ENCODE data around the gene BEST1. TPM values are rescaled to one million over a fixed set of nuclear protein-coding genes. Genes with fewer than 3 reads are reported as not detected.

BEST1 gene
- total and polyA plus RNA-seq, 4 donors: 3.5 to 8.0 (median 4.0) TPM

GRCh38 chr11:62008193-62008592, 58.0 kb downstream of the BEST1 start:
- Histone ChIP-seq H3K4me3 (ENCODE audit: low read length in 2 of 2) (no peak overlapping the region), H3K9me3 (ENCODE audit: control insufficient read depth, low read length) (no peaks in the 10 kb centered on the region), H3K4me1 (ENCODE audit: control insufficient read depth in 1 of 2, insufficient read depth in 2 of 2, low read length in 2 of 2) (no peaks in the 10 kb centered on the region), H3K27me3 (ENCODE audit: control insufficient read depth in 1 of 2, insufficient read depth in 2 of 2, low read length in 1 of 2) (no peaks in the 10 kb centered on the region), H3K27ac (ENCODE audit: low read depth in 1 of 2, low read length in 2 of 2) (no peak overlapping the region), H3K36me3 (ENCODE audit: control insufficient read depth in 1 of 2, insufficient read depth in 2 of 2, low read length in 1 of 2) (no peaks in the 10 kb centered on the region)
- DNase-seq (no peak), ATAC-seq (ENCODE audit: low FRiP score) (no peak)
- 93 to 96% methylated on average over 1 of the region's 1 CpG for WGBS, 2 donors
- intact Hi-C loops (cut with DNase I): loop anchor here in 1 of 2 donors (5.0 kb wide), 1 partner anchor 41 kb away; the partner anchor contains the start of gene FTH1

- Histone ChIP-seq H3K9me3 (ENCODE audit: control insufficient read depth, low read length) (no peaks in the 10 kb centered on the region), H3K4me3 (ENCODE audit: low read length in 2 of 2) (no peak overlapping the region), H3K27ac (ENCODE audit: low read depth in 1 of 2, low read length in 2 of 2) (no peak overlapping the region), H3K36me3 (ENCODE audit: control insufficient read depth in 1 of 2, insufficient read depth in 2 of 2, low read length in 1 of 2) (no peaks in the 10 kb centered on the region), H3K27me3 (ENCODE audit: control insufficient read depth in 1 of 2, insufficient read depth in 2 of 2, low read length in 1 of 2) (no peaks in the 10 kb centered on the region), H3K4me1 (ENCODE audit: control insufficient read depth in 1 of 2, insufficient read depth in 2 of 2, low read length in 2 of 2) (no peaks in the 10 kb centered on the region)
- WGBS, 2 donors: 95 to 96% methylated on average over 4 of the region's 4 CpGs
- DNase-seq (no peak), ATAC-seq (ENCODE audit: low FRiP score) (no peak)
- intact Hi-C loops (cut with DNase I): no loop called here
These were observed 60.9 kb downstream of the BEST1 start for GRCh38 chr11:62010935-62011528.

GRCh38 chr11:62011881-62012280, 61.7 kb downstream of the BEST1 start:
- H3K36me3 ChIP-seq (ENCODE audit: control insufficient read depth in 1 of 2, insufficient read depth in 2 of 2, low read length in 1 of 2): no peaks in the 10 kb centered on the region
- H3K9me3 ChIP-seq (ENCODE audit: control insufficient read depth, low read length): no peaks in the 10 kb centered on the region
- H3K27me3 ChIP-seq (ENCODE audit: control insufficient read depth in 1 of 2, insufficient read depth in 2 of 2, low read length in 1 of 2): no peaks in the 10 kb centered on the region
- intact Hi-C loops (cut with DNase I): no loop called here
- no peak overlapping the region for H3K4me3 ChIP-seq (ENCODE audit: low read length in 2 of 2)
- H3K4me1 ChIP-seq (ENCODE audit: control insufficient read depth in 1 of 2, insufficient read depth in 2 of 2, low read length in 2 of 2): no peaks in the 10 kb centered on the region
- WGBS, 2 donors: 93 to 97% methylated on average over 9 of the region's 9 CpGs
- ATAC-seq (ENCODE audit: low FRiP score) (no peak), DNase-seq (no peak)
- no peak overlapping the region for H3K27ac ChIP-seq (ENCODE audit: low read depth in 1 of 2, low read length in 2 of 2)

GRCh38 chr11:62012451-62012831, 62.3 kb downstream of the BEST1 start:
- no peak overlapping the region for H3K27ac ChIP-seq (ENCODE audit: low read depth in 1 of 2, low read length in 2 of 2)
- WGBS, 2 donors: 91 to 94% methylated on average over 3 of the region's 3 CpGs
- intact Hi-C loops (cut with DNase I): no loop called here
- no peaks in the 10 kb centered on the region for H3K36me3 ChIP-seq (ENCODE audit: control insufficient read depth in 1 of 2, insufficient read depth in 2 of 2, low read length in 1 of 2)
- H3K27me3 ChIP-seq (ENCODE audit: control insufficient read depth in 1 of 2, insufficient read depth in 2 of 2, low read length in 1 of 2): no peaks in the 10 kb centered on the region
- no peak overlapping the region for H3K4me3 ChIP-seq (ENCODE audit: low read length in 2 of 2)
- H3K4me1 ChIP-seq (ENCODE audit: control insufficient read depth in 1 of 2, insufficient read depth in 2 of 2, low read length in 2 of 2): no peaks in the 10 kb centered on the region
- DNase-seq (no peak), ATAC-seq (ENCODE audit: low FRiP score) (no peak)
- H3K9me3 ChIP-seq (ENCODE audit: control insufficient read depth, low read length): no peaks in the 10 kb centered on the region

- Histone ChIP-seq H3K9me3 (ENCODE audit: control insufficient read depth, low read length) (no peaks in the 10 kb centered on the region), H3K36me3 (ENCODE audit: control insufficient read depth in 1 of 2, insufficient read depth in 2 of 2, low read length in 1 of 2) (no peaks in the 10 kb centered on the region), H3K4me3 (ENCODE audit: low read length in 2 of 2) (no peak overlapping the region), H3K4me1 (ENCODE audit: control insufficient read depth in 1 of 2, insufficient read depth in 2 of 2, low read length in 2 of 2) (no peaks in the 10 kb centered on the region), H3K27ac (ENCODE audit: low read depth in 1 of 2, low read length in 2 of 2) (no peak overlapping the region), H3K27me3 (ENCODE audit: control insufficient read depth in 1 of 2, insufficient read depth in 2 of 2, low read length in 1 of 2) (no peaks in the 10 kb centered on the region)
- DNase-seq (peak in 1 of 2 donors; percentile 57), ATAC-seq (ENCODE audit: low FRiP score) (no peak)
- intact Hi-C loops (cut with DNase I): no loop called here
- 63 to 70% methylated on average over 5 of the region's 5 CpGs for WGBS, 2 donors
These were observed 62.8 kb downstream of the BEST1 start for GRCh38 chr11:62012832-62013461.

Other genes with a start within 250 kb of the BEST1 start
- 1 to 10 TPM in 1 of 2 donors, under 1 TPM in 1; 0.23 to 1.1 TPM for gene MYRF, start 197.7 kb upstream of the BEST1 start, total RNA-seq
- gene MYRF, start 197.7 kb upstream of the BEST1 start, polyA plus RNA-seq: 1 to 10 TPM in 1 of 2 donors, under 1 TPM in 1; 0.92 to 2.3 TPM
- 10 to 100 TPM; 73.2 to 84.1 TPM for gene TMEM258, start 157.8 kb upstream of the BEST1 start, total RNA-seq
- gene TMEM258, start 157.8 kb upstream of the BEST1 start, polyA plus RNA-seq: 100 to 1,000 TPM; 189 to 213 TPM
- gene FEN1, start 157.4 kb upstream of the BEST1 start, total RNA-seq: 1 to 10 TPM; 5.5 to 6.9 TPM
- gene FEN1, start 157.4 kb upstream of the BEST1 start, polyA plus RNA-seq: 1 to 10 TPM; 3.5 to 4.9 TPM
- 10 to 100 TPM; 50.4 to 61.1 TPM for gene FADS1, start 133.3 kb upstream of the BEST1 start, total RNA-seq
- 10 to 100 TPM; 11.8 to 13.7 TPM for gene FADS1, start 133.3 kb upstream of the BEST1 start, polyA plus RNA-seq
- 100 to 1,000 TPM in 1 of 2 donors, 10 to 100 TPM in 1; 89.7 to 167 TPM for gene FADS2, start 122.1 kb upstream of the BEST1 start, total RNA-seq
- gene FADS2, start 122.1 kb upstream of the BEST1 start, polyA plus RNA-seq: 10 to 100 TPM; 38.2 to 71.4 TPM
- gene FADS3, start 58.8 kb upstream of the BEST1 start, total RNA-seq: 100 to 1,000 TPM; 120 to 180 TPM
- gene FADS3, start 58.8 kb upstream of the BEST1 start, polyA plus RNA-seq: 100 to 1,000 TPM in 1 of 2 donors, 10 to 100 TPM in 1; 33.8 to 402 TPM
- gene RAB3IL1, start 32.8 kb upstream of the BEST1 start, total RNA-seq: 10 to 100 TPM; 23.8 to 45.2 TPM
- gene RAB3IL1, start 32.8 kb upstream of the BEST1 start, polyA plus RNA-seq: 10 to 100 TPM in 1 of 2 donors, 1 to 10 TPM in 1; 6.4 to 11.4 TPM
- 1,000 to 10,000 TPM; 2,602 to 2,677 TPM for gene FTH1, start 17.3 kb downstream of the BEST1 start, total RNA-seq
- 1,000 to 10,000 TPM; 5,184 to 9,506 TPM for gene FTH1, start 17.3 kb downstream of the BEST1 start, polyA plus RNA-seq
- gene INCENP, start 173.7 kb downstream of the BEST1 start, total RNA-seq: 10 to 100 TPM; 17.8 to 19.8 TPM
- gene INCENP, start 173.7 kb downstream of the BEST1 start, polyA plus RNA-seq: 1 to 10 TPM; 3.5 to 7.2 TPM
- not detected for gene SCGB1D1, start 239.9 kb downstream of the BEST1 start, total RNA-seq
- not detected for gene SCGB1D1, start 239.9 kb downstream of the BEST1 start, polyA plus RNA-seq

Measured in aorta (tissue), 5 donors.